Nephron (organoid): ENCODE measurements around the gene MAP3K13.

ENCODE experiments used
- H3K27ac Mint-ChIP-seq, 3 experiments: 2 replicates each; pipeline ENCODE4 v1.8.0; 2020; ENCODE audit warnings: mixed read lengths in 3 of 3, mild to moderate bottlenecking in 2 of 3, moderate library complexity in 1 of 3
- H3K27me3 Mint-ChIP-seq: 2 replicates; pipeline ENCODE4 v1.8.0; 2021; ENCODE audit warnings: low read depth, mild to moderate bottlenecking, moderate library complexity, mixed read lengths
- H3K36me3 Mint-ChIP-seq: 2 replicates; pipeline ENCODE4 v1.8.0; 2020; ENCODE audit warnings: low read depth, mixed read lengths
- H3K4me1 Mint-ChIP-seq: 2 replicates; pipeline ENCODE4 v1.8.0; 2020; ENCODE audit warnings: mixed read lengths
- H3K4me3 Mint-ChIP-seq, 3 experiments: 2 replicates each; pipeline ENCODE4 v1.8.0; 2020; ENCODE audit warnings: mild to moderate bottlenecking in 3 of 3, mixed read lengths in 3 of 3, moderate library complexity in 2 of 3
- H3K9me3 Mint-ChIP-seq: 2 replicates; pipeline ENCODE4 v1.8.0; 2020; ENCODE audit warnings: mixed read lengths
- TF ChIP-seq, protein P1 (sequence below), 3 experiments: fragments of 200-600 bp; sonication (generic); IDR thresholded peaks; one replicate each; pipeline ENCODE4 v1.5.0; 2021; ENCODE audit warnings: antibody characterized with exemption in 3 of 3; ENCODE audit not compliant: unreplicated experiment in 3 of 3

The MAP3K13 gene

DNA sequence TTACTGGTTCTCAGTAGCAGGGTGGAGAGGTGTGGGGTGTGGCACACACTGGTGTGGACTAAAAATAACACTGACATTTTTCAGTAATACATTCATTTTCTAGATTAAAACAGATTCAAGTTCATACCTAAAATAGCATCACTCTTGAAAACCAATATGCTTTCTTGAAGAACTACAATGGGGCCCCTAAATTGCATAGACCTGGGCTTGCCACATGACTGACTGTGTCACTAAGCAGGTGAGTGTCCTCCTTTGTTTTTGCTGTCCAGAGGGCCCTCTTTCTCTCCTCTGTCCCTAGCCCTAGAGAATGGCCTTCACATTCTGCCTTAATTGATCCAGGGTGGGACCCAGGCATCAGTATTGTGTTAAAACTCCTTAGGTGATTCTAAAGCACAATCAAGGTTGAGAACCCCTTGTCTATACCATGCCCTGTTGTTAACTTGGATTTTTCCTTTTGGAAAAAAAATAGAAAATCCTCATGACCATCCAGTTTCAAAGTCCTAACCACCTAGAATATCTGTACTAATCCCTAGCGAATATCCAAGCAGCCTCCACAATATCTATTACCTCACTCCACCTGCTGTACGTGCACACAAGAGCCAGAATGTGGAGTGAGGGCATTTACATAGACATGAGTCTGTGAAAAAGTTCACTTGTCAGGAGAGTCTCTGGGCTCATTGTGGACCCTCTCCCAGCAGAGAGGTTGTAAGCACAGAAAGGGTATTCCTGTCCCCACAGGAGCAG is 154.6 kb downstream of the MAP3K13 start:
- no peak overlapping the region for H3K4me3 Mint-ChIP-seq
- no peaks in the 10 kb centered on the region for H3K9me3 Mint-ChIP-seq
- peaks cover 38% of the 10 kb centered on the region for H3K27me3 Mint-ChIP-seq
- TF ChIP-seq, protein P1, sequence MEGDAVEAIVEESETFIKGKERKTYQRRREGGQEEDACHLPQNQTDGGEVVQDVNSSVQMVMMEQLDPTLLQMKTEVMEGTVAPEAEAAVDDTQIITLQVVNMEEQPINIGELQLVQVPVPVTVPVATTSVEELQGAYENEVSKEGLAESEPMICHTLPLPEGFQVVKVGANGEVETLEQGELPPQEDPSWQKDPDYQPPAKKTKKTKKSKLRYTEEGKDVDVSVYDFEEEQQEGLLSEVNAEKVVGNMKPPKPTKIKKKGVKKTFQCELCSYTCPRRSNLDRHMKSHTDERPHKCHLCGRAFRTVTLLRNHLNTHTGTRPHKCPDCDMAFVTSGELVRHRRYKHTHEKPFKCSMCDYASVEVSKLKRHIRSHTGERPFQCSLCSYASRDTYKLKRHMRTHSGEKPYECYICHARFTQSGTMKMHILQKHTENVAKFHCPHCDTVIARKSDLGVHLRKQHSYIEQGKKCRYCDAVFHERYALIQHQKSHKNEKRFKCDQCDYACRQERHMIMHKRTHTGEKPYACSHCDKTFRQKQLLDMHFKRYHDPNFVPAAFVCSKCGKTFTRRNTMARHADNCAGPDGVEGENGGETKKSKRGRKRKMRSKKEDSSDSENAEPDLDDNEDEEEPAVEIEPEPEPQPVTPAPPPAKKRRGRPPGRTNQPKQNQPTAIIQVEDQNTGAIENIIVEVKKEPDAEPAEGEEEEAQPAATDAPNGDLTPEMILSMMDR (IDR thresholded peaks at IDR 0.05; ENCODE audit: unreplicated experiment in 3 of 3): no peak
- H3K4me1 Mint-ChIP-seq: no peaks in the 10 kb centered on the region
- H3K27ac Mint-ChIP-seq: no peak overlapping the region
- H3K36me3 Mint-ChIP-seq: no peaks in the 10 kb centered on the region

DNA sequence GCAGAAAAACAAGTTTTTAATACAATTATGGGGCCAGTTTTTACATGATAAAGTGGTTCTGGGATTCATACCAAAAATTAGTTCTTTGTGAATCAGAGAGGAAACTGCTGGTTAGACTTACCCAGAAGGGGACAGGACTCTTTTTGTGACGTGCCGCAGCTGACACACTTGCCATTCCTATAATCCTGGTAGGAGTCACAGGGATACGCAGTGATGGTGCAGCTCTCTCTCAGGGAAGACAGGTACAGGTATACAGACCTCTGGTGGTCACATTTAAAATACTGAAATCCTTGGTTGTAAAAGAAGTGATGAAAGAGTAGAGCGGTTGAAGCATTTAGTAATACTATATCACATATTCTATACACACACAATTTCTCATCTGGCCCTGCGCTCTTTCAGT is 156.1 kb downstream of the MAP3K13 start:
- H3K4me1 Mint-ChIP-seq: no peaks in the 10 kb centered on the region
- no peaks in the 10 kb centered on the region for H3K36me3 Mint-ChIP-seq
- TF ChIP-seq, protein P1 (IDR thresholded peaks at IDR 0.05; ENCODE audit: unreplicated experiment in 3 of 3): no peak
- H3K27ac Mint-ChIP-seq: no peak overlapping the region
- no peaks in the 10 kb centered on the region for H3K9me3 Mint-ChIP-seq
- no peak overlapping the region for H3K4me3 Mint-ChIP-seq
- peaks cover 38% of the 10 kb centered on the region for H3K27me3 Mint-ChIP-seq

DNA sequence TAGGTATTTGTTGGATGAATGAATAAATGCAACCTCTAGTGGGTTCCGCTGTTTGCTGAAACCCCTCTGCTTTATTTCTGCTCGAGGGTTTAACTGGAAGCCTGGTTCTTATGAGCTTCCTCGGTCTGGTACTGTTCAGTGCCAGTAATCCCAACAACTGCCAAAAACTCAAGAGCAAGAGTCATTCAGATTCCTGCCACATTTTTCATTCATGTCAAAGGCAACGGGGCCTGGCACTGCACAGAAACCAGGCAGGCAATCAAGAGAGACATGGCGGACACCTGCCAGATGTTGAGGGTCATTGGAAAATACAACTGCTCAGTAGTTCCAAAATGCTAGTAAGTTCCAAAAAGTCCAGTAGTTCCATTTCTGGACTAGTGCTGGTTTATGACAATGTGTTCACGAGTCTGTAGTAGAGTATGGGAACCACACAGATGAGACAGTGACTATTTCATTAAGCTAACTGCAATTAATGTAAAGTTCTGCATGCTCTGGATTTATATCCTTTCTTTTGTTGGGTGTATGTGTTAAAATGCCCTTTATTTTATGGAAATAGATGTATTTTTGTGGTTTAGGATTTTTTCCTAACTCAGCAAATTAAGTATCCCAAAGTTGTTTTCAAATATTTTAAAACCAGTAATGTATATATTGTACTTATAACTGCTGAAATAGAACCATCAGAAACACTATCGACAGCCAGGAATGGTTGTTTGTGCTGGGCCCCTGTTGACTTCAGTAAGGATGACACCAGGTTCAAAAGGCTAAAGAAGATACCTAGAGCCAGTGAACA is 158.6 kb downstream of the MAP3K13 start:
- Mint-ChIP-seq H3K27me3 (peaks cover 36% of the 10 kb centered on the region), H3K9me3 (no peaks in the 10 kb centered on the region), H3K4me3 (no peak overlapping the region), H3K36me3 (no peaks in the 10 kb centered on the region), H3K27ac (no peak overlapping the region), H3K4me1 (no peaks in the 10 kb centered on the region)
- TF ChIP-seq, protein P1 (IDR thresholded peaks at IDR 0.05; ENCODE audit: unreplicated experiment in 3 of 3): no peak

DNA sequence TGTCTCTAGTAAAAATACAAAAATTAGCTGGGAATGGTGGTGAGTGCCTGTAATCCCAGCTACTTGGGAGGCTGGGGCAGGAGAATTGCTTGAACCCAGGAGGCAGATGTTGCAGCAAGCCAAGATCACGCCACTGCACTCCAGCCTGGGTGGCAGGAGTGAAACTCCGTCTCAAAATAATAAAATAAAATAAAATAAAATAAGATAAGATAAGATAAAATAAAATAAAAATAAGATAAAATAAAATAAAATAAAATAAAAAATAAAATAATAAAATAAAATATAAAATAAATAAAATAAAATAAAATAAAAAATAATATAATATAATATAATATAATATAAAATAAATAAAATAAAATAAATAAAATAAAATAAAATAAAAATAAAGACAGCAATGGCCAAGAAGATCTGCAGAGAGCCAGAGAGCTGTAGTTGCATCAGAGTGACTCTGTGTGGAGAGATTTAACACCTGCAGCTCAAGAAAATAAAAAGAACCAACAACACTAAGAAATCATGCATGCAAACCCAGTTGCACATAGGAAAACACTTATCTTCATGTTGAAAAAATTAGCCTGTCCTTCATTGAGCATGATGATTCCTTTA is 163.5 kb downstream of the MAP3K13 start:
- Mint-ChIP-seq H3K4me3 (no peak overlapping the region), H3K4me1 (no peaks in the 10 kb centered on the region), H3K27ac (no peak overlapping the region), H3K9me3 (no peaks in the 10 kb centered on the region), H3K27me3 (peaks cover 16% of the 10 kb centered on the region), H3K36me3 (no peaks in the 10 kb centered on the region)
- TF ChIP-seq, protein P1 (IDR thresholded peaks at IDR 0.05; ENCODE audit: unreplicated experiment in 3 of 3): no peak

DNA sequence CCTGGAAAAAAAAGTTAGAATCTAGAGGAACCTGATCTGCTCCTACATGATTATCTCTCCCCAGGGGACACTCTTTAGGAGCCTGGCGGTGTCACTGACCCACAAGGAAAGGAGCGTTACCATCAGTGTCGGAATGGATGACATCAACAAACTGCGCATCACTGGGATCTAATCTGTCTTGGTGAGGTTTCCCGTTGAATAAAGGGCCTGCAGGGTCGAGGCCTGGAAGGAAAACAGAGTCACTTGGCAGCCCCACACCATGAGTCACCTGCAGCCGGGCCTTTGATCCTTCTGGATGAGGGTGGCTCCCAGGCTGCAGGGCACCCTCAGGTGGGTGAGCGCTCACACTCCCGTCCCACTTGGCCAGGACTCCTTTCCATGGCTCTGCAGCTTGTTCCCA is 164.4 kb downstream of the MAP3K13 start:
- Mint-ChIP-seq H3K27me3 (peaks cover 12% of the 10 kb centered on the region), H3K36me3 (no peaks in the 10 kb centered on the region)
- TF ChIP-seq, protein P1 (IDR thresholded peaks at IDR 0.05; ENCODE audit: unreplicated experiment in 3 of 3): no peak

More for the DNA sequence above, 164.4 kb downstream of the MAP3K13 start:
- no peak overlapping the region for H3K4me3 Mint-ChIP-seq
- H3K4me1 Mint-ChIP-seq: no peaks in the 10 kb centered on the region
- no peak overlapping the region for H3K27ac Mint-ChIP-seq
- no peaks in the 10 kb centered on the region for H3K9me3 Mint-ChIP-seq
